HepG2 (cell line): ENCODE measurements around the gene KSR1. TPM values are rescaled to one million over a fixed set of nuclear protein-coding genes. Genes with fewer than 3 reads are reported as not detected.

Source experiments
- ARNTL ChIP-seq: sonication (generic); formaldehyde crosslinking; IDR thresholded peaks from 2 replicates; pipeline ENCODE4 v1.4.0; 2020; ENCODE audit warnings: mild to moderate bottlenecking, missing genetic modification reagents
- CEBPG ChIP-seq: IDR thresholded peaks from 2 replicates; pipeline ENCODE4 v1.6.1; 2016
- DBP ChIP-seq: sonication (generic); formaldehyde crosslinking; IDR thresholded peaks from 2 replicates; pipeline ENCODE4 v1.4.0; 2020; ENCODE audit warnings: missing genetic modification reagents; ENCODE audit errors: not compliant biosample characterization
- DMAP1 ChIP-seq: IDR thresholded peaks from 2 replicates; pipeline ENCODE4 v1.6.1; 2016
- DNMT1 ChIP-seq: sonication (generic); formaldehyde crosslinking; IDR thresholded peaks from 2 replicates; pipeline ENCODE4 v1.5.1; 2020; ENCODE audit warnings: mild to moderate bottlenecking, missing genetic modification reagents
- ELF4 ChIP-seq: sonication (generic); formaldehyde crosslinking; IDR thresholded peaks from 2 replicates; pipeline ENCODE4 v1.5.0; 2020; ENCODE audit warnings: missing genetic modification reagents, mild to moderate bottlenecking, moderate library complexity, borderline replicate concordance
- HDAC1 ChIP-seq: sonication (generic); formaldehyde crosslinking; IDR thresholded peaks from 2 replicates; pipeline ENCODE4 v1.5.1; 2020; ENCODE audit warnings: mild to moderate bottlenecking, missing genetic modification reagents
- HNRNPK ChIP-seq: fragments of 200-400 bp; formaldehyde crosslinking; IDR thresholded peaks from 2 replicates; pipeline ENCODE4 v1.6.1; 2018; ENCODE audit warnings: low read length, low read depth, moderate library complexity, mild to moderate bottlenecking; ENCODE audit not compliant: poor library complexity, severe bottlenecking
- MLLT10 ChIP-seq: sonication (generic); formaldehyde crosslinking; IDR thresholded peaks from 2 replicates; pipeline ENCODE4 v1.4.0; 2020; ENCODE audit warnings: missing genetic modification reagents
- NPAS2 ChIP-seq: sonication (generic); formaldehyde crosslinking; IDR thresholded peaks from 2 replicates; pipeline ENCODE4 v1.8.0; 2022; ENCODE audit warnings: mild to moderate bottlenecking, missing genetic modification reagents, borderline replicate concordance
- NRL ChIP-seq: sonication (generic); formaldehyde crosslinking; IDR thresholded peaks from 2 replicates; pipeline ENCODE4 v1.5.0; 2020; ENCODE audit warnings: missing genetic modification reagents, mild to moderate bottlenecking, moderate library complexity, borderline replicate concordance
- PHF8 ChIP-seq: sonication (generic); formaldehyde crosslinking; IDR thresholded peaks from 2 replicates; pipeline ENCODE4 v1.5.0; 2020; ENCODE audit warnings: missing genetic modification reagents
- RAD21 ChIP-seq: fragments of 450-650 bp; formaldehyde crosslinking; IDR thresholded peaks from 2 replicates; pipeline ENCODE4 v1.5.0; 2020; ENCODE audit warnings: mild to moderate bottlenecking
- SRSF9 ChIP-seq: fragments of 200-400 bp; formaldehyde crosslinking; IDR thresholded peaks from 2 replicates; pipeline ENCODE4 v1.6.1; 2018; ENCODE audit warnings: borderline replicate concordance, mild to moderate bottlenecking, low read depth, low read length; ENCODE audit not compliant: insufficient read depth, poor library complexity, severe bottlenecking
- TCF7 ChIP-seq: sonication (generic); IDR thresholded peaks from 2 replicates; pipeline ENCODE4 v1.6.1; 2016; ENCODE audit warnings: antibody characterized with exemption, low read depth
- TGIF2 ChIP-seq: IDR thresholded peaks from 2 replicates; pipeline ENCODE4 v1.6.1; 2016; ENCODE audit warnings: control low read depth, missing compliant biosample characterization
- ZNF180 ChIP-seq: sonication (generic); formaldehyde crosslinking; IDR thresholded peaks from 2 replicates; pipeline ENCODE4 v1.4.0; 2020; ENCODE audit warnings: low read depth, missing genetic modification reagents, borderline replicate concordance
- ZNF552 ChIP-seq: sonication (generic); formaldehyde crosslinking; IDR thresholded peaks from 2 replicates; pipeline ENCODE4 v1.9.0; 2022; ENCODE audit warnings: missing genetic modification reagents, mild to moderate bottlenecking, borderline replicate concordance
- ZNF652 ChIP-seq: IDR thresholded peaks from 2 replicates; pipeline ENCODE4 v1.6.1; 2016; ENCODE audit warnings: low read depth, borderline replicate concordance
- ZNF879 ChIP-seq: sonication (generic); formaldehyde crosslinking; IDR thresholded peaks from 2 replicates; pipeline ENCODE4 v1.8.1; 2023; ENCODE audit warnings: missing genetic modification reagents
- polyA plus RNA-seq, 8 experiments: library from polyadenylated mRNA; depleted of rRNA in 3 of 8; stranded (reverse) in 7 of 8; unstranded in 1 of 8; fragments of >200 nt; fragmentation: Illumina TruSeq in 4 of 8; extraction: Trizol in 4 of 8; gene quantifications; 2 replicates each; pipeline versions ENCODE4 v1.2.1 to v1.2.3, GENCODE V29; 2011 to 2016; ENCODE audit warnings: low read depth in 4 of 8, missing spikeins in 1 of 8, mixed read lengths in 1 of 8; ENCODE audit not compliant: insufficient read depth in 1 of 8
- total RNA-seq, 5 experiments: library from RNA; depleted of rRNA; stranded (reverse); fragments of >200 nt; fragmentation: Illumina TruSeq; extraction: Trizol; gene quantifications; 2 replicates each; pipeline ENCODE4 v1.2.3, GENCODE V29; 2016; ENCODE audit warnings: low read depth in 1 of 5
- TF ChIP-seq, protein P1 (sequence below): sonication (generic); formaldehyde crosslinking; IDR thresholded peaks from 2 replicates; pipeline ENCODE4 v1.5.0; 2020; ENCODE audit warnings: missing genetic modification reagents
- TF ChIP-seq, protein P2 (sequence below): sonication (generic); formaldehyde crosslinking; IDR thresholded peaks from 2 replicates; pipeline ENCODE4 v1.4.0; 2020; ENCODE audit warnings: mild to moderate bottlenecking, low read depth, missing genetic modification reagents
- TF ChIP-seq, protein P3 (sequence below): IDR thresholded peaks from 2 replicates; pipeline ENCODE4 v1.6.1; 2016; ENCODE audit warnings: missing biosample characterization, missing genetic modification reagents, low read depth
- TF ChIP-seq, protein P4 (sequence below): IDR thresholded peaks from 2 replicates; pipeline ENCODE4 v1.6.1; 2016; ENCODE audit warnings: missing compliant biosample characterization, missing genetic modification reagents, borderline replicate concordance

KSR1 gene
- total and polyA plus RNA-seq, 2 of the 13 experiments (the other 11 are each of a cell fraction or from before 2014, with no cell fraction given), result 10.1 to 16.6 TPM

GRCh38 chr17:27457731-27458523 is 1.7 kb downstream of the KSR1 start (continued):
- TF ChIP-seq, protein P1, sequence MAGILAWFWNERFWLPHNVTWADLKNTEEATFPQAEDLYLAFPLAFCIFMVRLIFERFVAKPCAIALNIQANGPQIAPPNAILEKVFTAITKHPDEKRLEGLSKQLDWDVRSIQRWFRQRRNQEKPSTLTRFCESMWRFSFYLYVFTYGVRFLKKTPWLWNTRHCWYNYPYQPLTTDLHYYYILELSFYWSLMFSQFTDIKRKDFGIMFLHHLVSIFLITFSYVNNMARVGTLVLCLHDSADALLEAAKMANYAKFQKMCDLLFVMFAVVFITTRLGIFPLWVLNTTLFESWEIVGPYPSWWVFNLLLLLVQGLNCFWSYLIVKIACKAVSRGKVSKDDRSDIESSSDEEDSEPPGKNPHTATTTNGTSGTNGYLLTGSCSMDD, result no peak
- TF ChIP-seq, protein P2, sequence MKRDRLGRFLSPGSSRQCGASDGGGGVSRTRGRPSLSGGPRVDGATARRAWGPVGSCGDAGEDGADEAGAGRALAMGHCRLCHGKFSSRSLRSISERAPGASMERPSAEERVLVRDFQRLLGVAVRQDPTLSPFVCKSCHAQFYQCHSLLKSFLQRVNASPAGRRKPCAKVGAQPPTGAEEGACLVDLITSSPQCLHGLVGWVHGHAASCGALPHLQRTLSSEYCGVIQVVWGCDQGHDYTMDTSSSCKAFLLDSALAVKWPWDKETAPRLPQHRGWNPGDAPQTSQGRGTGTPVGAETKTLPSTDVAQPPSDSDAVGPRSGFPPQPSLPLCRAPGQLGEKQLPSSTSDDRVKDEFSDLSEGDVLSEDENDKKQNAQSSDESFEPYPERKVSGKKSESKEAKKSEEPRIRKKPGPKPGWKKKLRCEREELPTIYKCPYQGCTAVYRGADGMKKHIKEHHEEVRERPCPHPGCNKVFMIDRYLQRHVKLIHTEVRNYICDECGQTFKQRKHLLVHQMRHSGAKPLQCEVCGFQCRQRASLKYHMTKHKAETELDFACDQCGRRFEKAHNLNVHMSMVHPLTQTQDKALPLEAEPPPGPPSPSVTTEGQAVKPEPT (CRISPR knock-in tag), result no peak
- no peak; the same call in 1 of the 2 replicates for TF ChIP-seq TCF7
- no peak for TF ChIP-seq DBP (CRISPR knock-in tag)
- no peak for TF ChIP-seq ZNF879
- no peak for TF ChIP-seq ZNF180 (CRISPR knock-in tag)
- TF ChIP-seq TGIF2 (CRISPR knock-in tag), result 0 out of 2 replicates have a peak, but pooled peaks have one; percentile 11
- peak; percentile 83 for TF ChIP-seq HDAC1
- TF ChIP-seq ZNF652 (CRISPR knock-in tag), result no peak
- no peak for TF ChIP-seq NRL (CRISPR knock-in tag)
- TF ChIP-seq, protein P3, sequence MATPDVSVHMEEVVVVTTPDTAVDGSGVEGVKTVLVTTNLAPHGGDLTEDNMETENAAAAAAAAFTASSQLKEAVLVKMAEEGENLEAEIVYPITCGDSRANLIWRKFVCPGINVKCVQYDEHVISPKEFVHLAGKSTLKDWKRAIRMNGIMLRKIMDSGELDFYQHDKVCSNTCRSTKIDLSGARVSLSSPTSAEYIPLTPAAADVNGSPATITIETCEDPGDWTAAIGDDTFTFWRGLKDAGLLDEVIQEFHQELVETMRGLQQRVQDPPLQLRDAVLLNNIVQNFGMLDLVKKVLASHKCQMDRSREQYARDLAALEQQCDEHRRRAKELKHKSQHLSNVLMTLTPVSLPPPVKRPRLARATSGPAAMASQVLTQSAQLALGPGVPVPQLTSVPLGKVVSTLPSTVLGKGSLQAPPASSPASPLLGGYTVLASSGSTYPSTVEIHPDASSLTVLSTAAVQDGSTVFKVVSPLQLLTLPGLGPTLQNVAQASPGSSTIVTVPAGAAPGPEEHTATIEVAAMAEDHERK (CRISPR knock-in tag), result no peak
- TF ChIP-seq, protein P4, sequence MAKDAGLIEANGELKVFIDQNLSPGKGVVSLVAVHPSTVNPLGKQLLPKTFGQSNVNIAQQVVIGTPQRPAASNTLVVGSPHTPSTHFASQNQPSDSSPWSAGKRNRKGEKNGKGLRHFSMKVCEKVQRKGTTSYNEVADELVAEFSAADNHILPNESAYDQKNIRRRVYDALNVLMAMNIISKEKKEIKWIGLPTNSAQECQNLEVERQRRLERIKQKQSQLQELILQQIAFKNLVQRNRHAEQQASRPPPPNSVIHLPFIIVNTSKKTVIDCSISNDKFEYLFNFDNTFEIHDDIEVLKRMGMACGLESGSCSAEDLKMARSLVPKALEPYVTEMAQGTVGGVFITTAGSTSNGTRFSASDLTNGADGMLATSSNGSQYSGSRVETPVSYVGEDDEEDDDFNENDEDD, result no peak
- no peak for TF ChIP-seq HNRNPK
- no peak for TF ChIP-seq MLLT10
- TF ChIP-seq DNMT1, result no peak
- TF ChIP-seq ARNTL (CRISPR knock-in tag), result 0 out of 2 replicates have a peak, but pooled peaks have one; percentile 33
- peak; percentile 34 for TF ChIP-seq PHF8 (CRISPR knock-in tag)
- no peak; the same call in 1 of the 2 replicates for TF ChIP-seq ZNF552 (CRISPR knock-in tag)
- no peak for TF ChIP-seq NPAS2 (CRISPR knock-in tag)
- TF ChIP-seq DMAP1 (CRISPR knock-in tag), result peak; percentile 62; the same call in 1 of the 2 replicates
- TF ChIP-seq SRSF9, result no peak
- TF ChIP-seq ELF4 (CRISPR knock-in tag), result peak; percentile 59; the same call in 1 of the 2 replicates
- TF ChIP-seq RAD21 (CRISPR knock-in tag), result no peak
- peak; percentile 50 for TF ChIP-seq CEBPG (CRISPR knock-in tag)
